Epithelial cell of esophagus (primary cell): Measurements from ENCODE around the gene R3HDM2.
"Not testable (repeated sequence)": the region's sequence is repeated elsewhere in the genome, so short reads cannot be mapped to it uniquely, and the experiment has no call there.

Source experiments
- DNase-seq: peaks from one replicate; pipeline ENCODE4 v3.0.0; 2010; ENCODE audit warnings: low read depth
- H3K4me3 ChIP-seq: 2 replicates; pipeline ENCODE4 v1.5.1; 2011; ENCODE audit warnings: mild to moderate bottlenecking, low read length, control low read depth
- TF ChIP-seq, protein P1 (sequence below): IDR thresholded peaks from 2 replicates; pipeline ENCODE4 v1.5.1; 2011; ENCODE audit warnings: low read depth, mild to moderate bottlenecking, low read length, control low read depth, inconsistent platforms; ENCODE audit not compliant: insufficient read depth; ENCODE audit errors: missing control alignments

Gene R3HDM2

GRCh38 chr12:57278465-57279381 is 152.1 kb downstream of the R3HDM2 start:
- TF ChIP-seq, protein P1, sequence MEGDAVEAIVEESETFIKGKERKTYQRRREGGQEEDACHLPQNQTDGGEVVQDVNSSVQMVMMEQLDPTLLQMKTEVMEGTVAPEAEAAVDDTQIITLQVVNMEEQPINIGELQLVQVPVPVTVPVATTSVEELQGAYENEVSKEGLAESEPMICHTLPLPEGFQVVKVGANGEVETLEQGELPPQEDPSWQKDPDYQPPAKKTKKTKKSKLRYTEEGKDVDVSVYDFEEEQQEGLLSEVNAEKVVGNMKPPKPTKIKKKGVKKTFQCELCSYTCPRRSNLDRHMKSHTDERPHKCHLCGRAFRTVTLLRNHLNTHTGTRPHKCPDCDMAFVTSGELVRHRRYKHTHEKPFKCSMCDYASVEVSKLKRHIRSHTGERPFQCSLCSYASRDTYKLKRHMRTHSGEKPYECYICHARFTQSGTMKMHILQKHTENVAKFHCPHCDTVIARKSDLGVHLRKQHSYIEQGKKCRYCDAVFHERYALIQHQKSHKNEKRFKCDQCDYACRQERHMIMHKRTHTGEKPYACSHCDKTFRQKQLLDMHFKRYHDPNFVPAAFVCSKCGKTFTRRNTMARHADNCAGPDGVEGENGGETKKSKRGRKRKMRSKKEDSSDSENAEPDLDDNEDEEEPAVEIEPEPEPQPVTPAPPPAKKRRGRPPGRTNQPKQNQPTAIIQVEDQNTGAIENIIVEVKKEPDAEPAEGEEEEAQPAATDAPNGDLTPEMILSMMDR = no peak
- no peak for DNase-seq
- H3K4me3 ChIP-seq = no peak overlapping the region

GRCh38 chr12:57276935-57277563 is 153.8 kb downstream of the R3HDM2 start:
- no peak overlapping the region for H3K4me3 ChIP-seq
- TF ChIP-seq, protein P1 = peak; percentile 16
- peak; percentile 16 for DNase-seq

GRCh38 chr12:57276233-57276632 is 154.6 kb downstream of the R3HDM2 start:
- not testable (repeated sequence) for H3K4me3 ChIP-seq, DNase-seq

GRCh38 chr12:57273516-57273915 is 157.3 kb downstream of the R3HDM2 start:
- TF ChIP-seq, protein P1 = no peak
- H3K4me3 ChIP-seq = no peak overlapping the region
- no peak for DNase-seq

DNA sequence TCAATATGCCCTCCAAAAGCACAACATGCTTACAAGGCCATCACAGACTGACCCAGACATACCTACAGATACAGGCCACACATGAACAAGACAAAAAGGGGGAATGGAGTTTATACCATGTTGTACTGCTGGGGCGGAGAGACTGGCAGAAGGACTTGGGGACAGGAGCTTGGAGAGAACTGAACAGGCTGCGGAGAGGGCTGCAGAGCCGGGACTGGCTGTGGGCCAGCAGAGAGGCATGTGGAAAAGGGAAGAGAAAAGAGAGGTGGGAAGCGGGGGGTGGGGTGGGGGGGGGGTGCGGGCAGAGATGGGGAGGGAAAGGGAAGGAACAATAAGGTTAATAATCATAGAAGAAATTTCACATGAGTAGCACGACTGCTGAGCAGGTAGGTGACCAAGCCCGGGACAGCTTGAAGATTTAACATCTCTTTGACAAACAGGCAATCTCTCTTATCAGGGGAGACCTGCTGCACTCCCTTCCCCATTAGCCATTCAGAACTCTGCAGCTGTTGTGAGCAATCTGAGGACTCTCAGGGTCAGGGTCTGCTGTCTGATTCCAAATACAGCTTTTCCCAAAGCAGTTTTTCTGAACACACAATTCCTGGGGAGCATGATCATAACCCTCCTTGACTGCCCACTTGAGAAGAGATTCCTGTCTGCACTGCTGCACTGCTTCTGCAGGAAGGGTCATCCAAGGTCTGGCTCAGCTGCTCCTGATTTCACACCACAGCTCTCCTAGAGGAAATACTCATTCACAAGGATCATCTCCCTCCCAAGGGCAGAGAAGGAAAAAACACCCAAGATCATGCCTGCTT is 158.3 kb downstream of the R3HDM2 start:
- no peak overlapping the region for H3K4me3 ChIP-seq
- TF ChIP-seq, protein P1 = no peak
- no peak for DNase-seq

DNA sequence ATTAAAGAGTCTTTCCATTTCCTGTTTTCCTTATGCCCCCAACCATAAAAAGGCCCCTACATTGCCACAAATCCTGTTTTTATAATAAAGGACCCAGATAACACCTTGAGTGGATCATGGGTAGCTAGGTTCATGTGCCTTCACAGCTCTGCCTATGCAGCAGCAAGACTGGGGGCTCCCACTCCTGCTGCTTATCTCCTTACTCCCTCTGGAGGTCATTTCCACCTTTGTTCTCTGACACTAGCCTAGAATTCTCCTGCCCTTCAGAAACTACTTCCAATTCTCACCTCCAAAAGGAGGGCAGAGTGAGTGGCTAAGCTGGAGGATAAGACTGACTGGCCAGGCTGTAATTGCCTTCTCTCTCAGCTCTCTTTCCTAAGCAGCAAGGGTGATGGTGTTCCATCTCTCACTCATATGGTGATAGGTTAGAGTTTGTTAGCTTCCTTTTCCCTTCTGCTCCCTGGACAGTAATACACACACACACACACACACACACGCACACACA is 159.8 kb downstream of the R3HDM2 start:
- TF ChIP-seq, protein P1 = no peak
- DNase-seq = no peak
- no peak overlapping the region for H3K4me3 ChIP-seq

- TF ChIP-seq, protein P1 = no peak
- peak; percentile 18 for DNase-seq
Measured at GRCh38 chr12:57268264-57268663, 162.6 kb downstream of the R3HDM2 start.

More at GRCh38 chr12:57268264-57268663, 162.6 kb downstream of the R3HDM2 start:
- no peak overlapping the region for H3K4me3 ChIP-seq
